Upper lobe of left lung (tissue), 4 donors: ENCODE measurements around the gene ABCC4.

ENCODE experiments used
- CTCF ChIP-seq, 6 experiments: fragments of 450-650 bp in 4 of 6; fragments of 200-600 bp in 2 of 6; sonication (generic) in 2 of 6; IDR thresholded peaks; one replicate each; pipeline ENCODE4 v1.5.1; 2016 to 2019; ENCODE audit warnings: antibody characterized with exemption in 6 of 6
- POLR2A ChIP-seq, 4 donors: fragments of 450-650 bp; IDR thresholded peaks; one replicate each; pipeline ENCODE4 v1.5.1; 2016 to 2017; ENCODE audit warnings: antibody characterized with exemption in 4 of 4, mild to moderate bottlenecking in 2 of 4
- POLR2AphosphoS5 ChIP-seq, 2 donors: sonication (generic); formaldehyde crosslinking; IDR thresholded peaks; one replicate each; pipeline ENCODE4 v1.5.1; 2017; ENCODE audit warnings: antibody characterized with exemption in 2 of 2

- TF ChIP-seq CTCF (IDR thresholded peaks at IDR 0.05): no peak
- no peak for TF ChIP-seq POLR2A (IDR thresholded peaks at IDR 0.05)
- TF ChIP-seq POLR2AphosphoS5 (IDR thresholded peaks at IDR 0.05): no peak
Observed at GRCh38 chr13:95112883-95113282, 188.4 kb downstream of the ABCC4 start.
